Thymus (tissue), 14 donors: ENCODE data around the gene NLRP5. TPM values are rescaled to one million over a fixed set of nuclear protein-coding genes. Genes with fewer than 3 reads are reported as not detected.
"Not testable (repeated sequence)": the region's sequence is repeated elsewhere in the genome, so short reads cannot be mapped to it uniquely, and the experiment has no call there.

Source experiments
- DNase-seq, 9 donors: peaks; one replicate each; pipeline ENCODE4 v3.0.0-alpha.2; 2013; ENCODE audit warnings: low spot score in 9 of 9, low read depth in 6 of 9, missing footprints in 1 of 9
- H3K27ac ChIP-seq, 2 donors: one replicate each; pipeline ENCODE4 v1.5.1; 2013; ENCODE audit warnings: control low read depth in 1 of 2, low read depth in 1 of 2, low read length in 1 of 2, mild to moderate bottlenecking in 1 of 2, moderate library complexity in 1 of 2
- H3K27me3 ChIP-seq, 2 donors: one replicate each; pipeline ENCODE4 v1.5.1; 2013; ENCODE audit warnings: low read length in 1 of 2; ENCODE audit not compliant: control insufficient read depth in 2 of 2, insufficient read depth in 1 of 2
- H3K36me3 ChIP-seq, 2 donors: one replicate each; pipeline ENCODE4 v1.5.1; 2013; ENCODE audit warnings: low read length in 1 of 2, mild to moderate bottlenecking in 1 of 2, moderate library complexity in 1 of 2; ENCODE audit not compliant: control insufficient read depth in 2 of 2, insufficient read depth in 2 of 2
- H3K4me1 ChIP-seq, 2 donors: one replicate each; pipeline ENCODE4 v1.5.1; 2013; ENCODE audit warnings: low read length in 2 of 2; ENCODE audit not compliant: control insufficient read depth in 2 of 2, insufficient read depth in 2 of 2
- H3K4me3 ChIP-seq, 2 donors: one replicate each; pipeline ENCODE4 v1.5.1; 2013; ENCODE audit warnings: low read length in 2 of 2, control low read depth in 1 of 2, mild to moderate bottlenecking in 1 of 2
- H3K9me3 ChIP-seq, 2 donors: one replicate each; pipeline ENCODE4 v1.5.1; 2013; ENCODE audit warnings: low read length in 1 of 2, mild to moderate bottlenecking in 1 of 2; ENCODE audit not compliant: control insufficient read depth in 2 of 2, insufficient read depth in 1 of 2
- WGBS: extraction: QIAGEN DNeasy Blood & Tissue Kit; methylation state at CpG from one replicate; pipeline ENCODE4 v1.1.7; 2013; 5-methylcytosine and 5-hydroxymethylcytosine counted together
- long read RNA-seq, 10 donors: transcript quantifications; one replicate each; lab custom pipeline, GENCODE V29; 2026
- polyA plus RNA-seq: library from polyadenylated mRNA; stranded (reverse); fragments of 200-250 nt; gene quantifications from one replicate; pipeline ENCODE4 v1.2.3, GENCODE V29; 2013
- total RNA-seq: library from RNA; stranded (reverse); fragments of 120-200 nt; gene quantifications from one replicate; pipeline ENCODE4 v1.2.4, GENCODE V29; 2013
- donor health status: healthy.

Gene NLRP5
- total RNA-seq (not detected), polyA plus RNA-seq (0.02 TPM)
- long read RNA-seq, donor 1, result 0 reads
- long read RNA-seq, donor 2, result 0 reads
- long read RNA-seq, donor 3, result 0 reads
- long read RNA-seq, donor 4, result 0 reads
- long read RNA-seq, donor 5, result 0 reads
- long read RNA-seq, donor 6, result 0 reads
- long read RNA-seq, donor 7, result 0 reads
- long read RNA-seq, donor 8, result 0 reads
- long read RNA-seq, donor 9, result 0 reads
- long read RNA-seq, donor 10, result 0 reads

GRCh38 chr19:55986487-55986886 lies at the start of gene NLRP5:
Gene NLRP5 (plus strand): TSS chr19:55986775.
- Histone ChIP-seq H3K36me3 (no peaks in the 10 kb centered on the region), H3K9me3 (peaks cover 3 to 8% of the 10 kb centered on the region in 2 donors), H3K4me1 (no peaks in the 10 kb centered on the region), H3K4me3 (no peak within 1 kb of the TSS), H3K27me3 (no peaks in the 10 kb centered on the region), H3K27ac (no peak within 1 kb of the TSS)
- DNase-seq, result no peak
- WGBS, result 52% methylated on average over 10 of the region's 10 CpGs

GRCh38 chr19:55939206-55939605 lies 47.4 kb upstream of the NLRP5 start:
- 77% methylated on average over 7 of the region's 7 CpGs for WGBS
- no peak overlapping the region for H3K27ac ChIP-seq
- H3K27me3 ChIP-seq, result no peaks in the 10 kb centered on the region
- no peak overlapping the region for H3K4me3 ChIP-seq
- no peaks in the 10 kb centered on the region for H3K36me3 ChIP-seq
- H3K9me3 ChIP-seq, result peaks cover 5 to 8% of the 10 kb centered on the region in 2 donors
- no peaks in the 10 kb centered on the region for H3K4me1 ChIP-seq
- DNase-seq, result no peak

- WGBS, result 97% methylated on average over 11 of the region's 11 CpGs
- Histone ChIP-seq H3K36me3 (no peaks in the 10 kb centered on the region), H3K27me3 (no peaks in the 10 kb centered on the region), H3K9me3 (peaks cover 5 to 8% of the 10 kb centered on the region in 2 donors), H3K27ac (no peak overlapping the region), H3K4me3 (no peak overlapping the region), H3K4me1 (no peaks in the 10 kb centered on the region)
- DNase-seq, result no peak
Observed at GRCh38 chr19:55940306-55940705, 46.3 kb upstream of the NLRP5 start.

- Histone ChIP-seq H3K27ac (no peak within 1 kb of the TSS), H3K36me3 (no peaks in the 10 kb centered on the region), H3K27me3 (no peaks in the 10 kb centered on the region), H3K9me3 (peaks cover 6 to 13% of the 10 kb centered on the region in 2 donors), H3K4me3 (no peak within 1 kb of the TSS), H3K4me1 (no peaks in the 10 kb centered on the region)
- no peak for DNase-seq
- whole genome bisulfite sequencing, result 85% methylated on average over 8 of the region's 8 CpGs
Observed at GRCh38 chr19:55947532-55947931, 39.0 kb upstream of the NLRP5 start, which contains the start of gene NLRP8. Gene NLRP8 (plus strand): TSS chr19:55947832.

- not testable (repeated sequence) for H3K27me3 ChIP-seq, H3K4me1 ChIP-seq, DNase-seq, H3K4me3 ChIP-seq, H3K27ac ChIP-seq, H3K36me3 ChIP-seq
- WGBS, result 94% methylated on average over 19 of the region's 19 CpGs
- H3K9me3 ChIP-seq, result peaks cover 3 to 21% of the 10 kb centered on the region in 2 donors
Observed at GRCh38 chr19:55950566-55950965, 36.0 kb upstream of the NLRP5 start.

- Histone ChIP-seq H3K4me3 (no peak overlapping the region), H3K9me3 (peaks cover 6 to 18% of the 10 kb centered on the region in 2 donors), H3K27ac (no peak overlapping the region), H3K36me3 (no peaks in the 10 kb centered on the region), H3K27me3 (no peaks in the 10 kb centered on the region), H3K4me1 (no peaks in the 10 kb centered on the region)
- DNase-seq, result no peak
- 94% methylated on average over 7 of the region's 7 CpGs for WGBS
Observed at GRCh38 chr19:55956431-55956830, 30.1 kb upstream of the NLRP5 start.

GRCh38 chr19:55958356-55958755 lies 28.2 kb upstream of the NLRP5 start:
- WGBS, result 72% methylated on average over 4 of the region's 4 CpGs
- H3K4me3 ChIP-seq, result no peak overlapping the region
- no peaks in the 10 kb centered on the region for H3K36me3 ChIP-seq
- H3K27me3 ChIP-seq, result no peaks in the 10 kb centered on the region
- DNase-seq, result no peak
- H3K4me1 ChIP-seq, result no peaks in the 10 kb centered on the region
- H3K27ac ChIP-seq, result no peak overlapping the region
- H3K9me3 ChIP-seq, result peaks cover 4 to 18% of the 10 kb centered on the region in 2 donors

GRCh38 chr19:55959996-55960675 lies 26.4 kb upstream of the NLRP5 start:
- WGBS, result 92% methylated on average over 6 of the region's 6 CpGs
- H3K4me1 ChIP-seq, result no peaks in the 10 kb centered on the region
- no peak overlapping the region for H3K27ac ChIP-seq
- no peaks in the 10 kb centered on the region for H3K27me3 ChIP-seq
- H3K9me3 ChIP-seq, result peaks cover 4 to 14% of the 10 kb centered on the region in 2 donors
- no peak overlapping the region for H3K4me3 ChIP-seq
- DNase-seq, result no peak
- no peaks in the 10 kb centered on the region for H3K36me3 ChIP-seq

- Histone ChIP-seq H3K9me3 (peaks cover 0 to 2% of the 10 kb centered on the region in 2 donors), H3K36me3 (no peaks in the 10 kb centered on the region), H3K4me1 (no peaks in the 10 kb centered on the region), H3K4me3 (no peak overlapping the region), H3K27me3 (no peaks in the 10 kb centered on the region), H3K27ac (no peak overlapping the region)
- no peak for DNase-seq
- WGBS, result 96% methylated on average over 10 of the region's 10 CpGs
Observed at GRCh38 chr19:55962186-55962585, 24.4 kb upstream of the NLRP5 start.
